BJ (cell line): Measurements from ENCODE around the gene HSD3B1. TPM values are rescaled to one million over a fixed set of nuclear protein-coding genes. Genes with fewer than 3 reads are reported as not detected.

Experiments
- CTCF ChIA-PET: fragments of 350-600 bp; formaldehyde crosslinking; extraction: SDS; loops from one replicate; lab custom pipeline; 2021; ENCODE audit warnings: antibody characterized with exemption, inconsistent platforms; lab: Yijun Ruan, JAX
- POLR2A ChIA-PET: fragments of 300-600 bp; sonication (Branson Sonifier 250); formaldehyde crosslinking; extraction: SDS; loops from one replicate; lab custom pipeline; 2021; ENCODE audit warnings: antibody characterized with exemption; lab: Charles Lee
- DNase-seq: peaks from one replicate; pipeline ENCODE4 v3.0.0-alpha.2; 2011; ENCODE audit warnings: low read depth
- H3K27me3 ChIP-seq: 2 replicates; pipeline ENCODE4 v1.6.0; 2011; ENCODE audit warnings: low read length; ENCODE audit not compliant: control insufficient read depth, insufficient read depth
- H3K36me3 ChIP-seq: 2 replicates; pipeline ENCODE4 v1.5.1; 2011; ENCODE audit warnings: low read length; ENCODE audit not compliant: control insufficient read depth, insufficient read depth
- H3K4me3 ChIP-seq: 2 replicates; pipeline ENCODE4 v1.5.1; 2011; ENCODE audit warnings: low read depth, mild to moderate bottlenecking, control low read depth, low read length
- polyA plus RNA-seq: library from polyadenylated mRNA; depleted of rRNA; stranded (reverse); fragments of >200 nt; gene quantifications from 2 replicates; pipeline ENCODE4 v1.2.3, GENCODE V29; 2011
- TF ChIP-seq, protein P1 (sequence below): IDR thresholded peaks from 2 replicates; pipeline ENCODE4 v1.5.1; 2011; ENCODE audit warnings: low read depth, mild to moderate bottlenecking, control low read depth, inconsistent platforms, low read length, moderate library complexity; ENCODE audit not compliant: insufficient read depth

The HSD3B1 gene
- polyA plus RNA-seq, 1 experiment, result not detected

DNA sequence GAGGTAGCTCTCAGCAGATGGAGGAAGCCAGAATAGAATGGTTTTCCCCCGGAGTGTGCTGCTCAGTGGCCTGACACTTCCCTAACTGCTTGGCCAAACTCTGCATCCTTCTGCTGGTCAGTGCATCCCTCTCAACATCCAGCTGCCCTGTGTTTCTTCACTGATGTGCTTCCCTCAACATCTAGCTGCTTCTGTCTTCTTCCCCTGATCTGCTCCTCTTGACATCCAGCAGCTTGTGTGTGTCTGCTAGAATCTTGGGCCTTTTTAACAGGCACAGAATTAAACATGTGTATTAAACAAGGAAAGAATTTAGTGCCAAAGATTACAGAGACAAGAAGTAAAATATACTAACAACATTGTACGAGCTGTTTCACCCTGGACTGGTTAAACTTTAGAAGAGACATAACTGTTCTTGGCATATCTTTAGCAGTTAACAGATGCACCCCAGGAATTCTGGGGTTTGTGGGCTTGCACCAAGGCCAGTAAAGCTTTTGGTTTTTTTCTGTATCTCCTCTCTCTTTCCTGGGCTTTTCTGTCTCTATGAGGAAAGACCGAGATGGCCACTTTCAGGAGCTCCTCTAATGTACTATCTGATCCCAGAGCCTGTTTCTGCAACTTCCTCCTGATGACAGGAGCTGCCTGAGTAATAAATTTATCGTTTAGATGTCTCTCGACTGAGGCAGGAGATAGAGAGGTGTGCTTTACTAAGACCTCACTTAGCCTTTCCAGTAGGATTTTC lies 34.8 kb upstream of the HSD3B1 start:
- ChIA-PET CTCF (no interaction called here), POLR2A (no interaction called here)
- TF ChIP-seq, protein P1, sequence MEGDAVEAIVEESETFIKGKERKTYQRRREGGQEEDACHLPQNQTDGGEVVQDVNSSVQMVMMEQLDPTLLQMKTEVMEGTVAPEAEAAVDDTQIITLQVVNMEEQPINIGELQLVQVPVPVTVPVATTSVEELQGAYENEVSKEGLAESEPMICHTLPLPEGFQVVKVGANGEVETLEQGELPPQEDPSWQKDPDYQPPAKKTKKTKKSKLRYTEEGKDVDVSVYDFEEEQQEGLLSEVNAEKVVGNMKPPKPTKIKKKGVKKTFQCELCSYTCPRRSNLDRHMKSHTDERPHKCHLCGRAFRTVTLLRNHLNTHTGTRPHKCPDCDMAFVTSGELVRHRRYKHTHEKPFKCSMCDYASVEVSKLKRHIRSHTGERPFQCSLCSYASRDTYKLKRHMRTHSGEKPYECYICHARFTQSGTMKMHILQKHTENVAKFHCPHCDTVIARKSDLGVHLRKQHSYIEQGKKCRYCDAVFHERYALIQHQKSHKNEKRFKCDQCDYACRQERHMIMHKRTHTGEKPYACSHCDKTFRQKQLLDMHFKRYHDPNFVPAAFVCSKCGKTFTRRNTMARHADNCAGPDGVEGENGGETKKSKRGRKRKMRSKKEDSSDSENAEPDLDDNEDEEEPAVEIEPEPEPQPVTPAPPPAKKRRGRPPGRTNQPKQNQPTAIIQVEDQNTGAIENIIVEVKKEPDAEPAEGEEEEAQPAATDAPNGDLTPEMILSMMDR, result no peak

DNA sequence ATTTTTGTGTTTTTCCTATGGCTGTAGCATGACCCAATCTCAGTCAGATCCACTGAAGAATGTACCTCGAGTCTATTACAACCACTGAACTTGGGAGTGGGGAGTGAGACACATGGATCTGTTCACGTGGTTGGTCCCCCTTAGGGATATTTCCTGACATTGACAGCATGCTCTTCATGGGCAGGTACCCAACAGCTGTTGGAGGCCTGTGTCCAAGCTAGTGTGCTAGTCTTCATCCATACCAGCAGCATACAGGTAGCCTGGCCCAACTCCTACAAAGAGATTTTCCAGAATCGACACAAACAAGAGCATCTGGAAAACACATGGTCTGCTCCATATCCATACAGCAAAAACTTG lies 34.2 kb upstream of the HSD3B1 start:
- Histone ChIP-seq H3K27me3 (peaks cover 4% of the 10 kb centered on the region), H3K4me3 (no peak overlapping the region), H3K36me3 (no peaks in the 10 kb centered on the region)
- POLR2A ChIA-PET, result no interaction called here
- DNase-seq, result no peak
- CTCF ChIA-PET, result no interaction called here
- TF ChIP-seq, protein P1, result no peak

More for the DNA sequence above, 34.8 kb upstream of the HSD3B1 start:
- DNase-seq, result no peak
- H3K4me3 ChIP-seq, result no peak overlapping the region
- peaks cover 4% of the 10 kb centered on the region for H3K27me3 ChIP-seq
- no peaks in the 10 kb centered on the region for H3K36me3 ChIP-seq

DNA sequence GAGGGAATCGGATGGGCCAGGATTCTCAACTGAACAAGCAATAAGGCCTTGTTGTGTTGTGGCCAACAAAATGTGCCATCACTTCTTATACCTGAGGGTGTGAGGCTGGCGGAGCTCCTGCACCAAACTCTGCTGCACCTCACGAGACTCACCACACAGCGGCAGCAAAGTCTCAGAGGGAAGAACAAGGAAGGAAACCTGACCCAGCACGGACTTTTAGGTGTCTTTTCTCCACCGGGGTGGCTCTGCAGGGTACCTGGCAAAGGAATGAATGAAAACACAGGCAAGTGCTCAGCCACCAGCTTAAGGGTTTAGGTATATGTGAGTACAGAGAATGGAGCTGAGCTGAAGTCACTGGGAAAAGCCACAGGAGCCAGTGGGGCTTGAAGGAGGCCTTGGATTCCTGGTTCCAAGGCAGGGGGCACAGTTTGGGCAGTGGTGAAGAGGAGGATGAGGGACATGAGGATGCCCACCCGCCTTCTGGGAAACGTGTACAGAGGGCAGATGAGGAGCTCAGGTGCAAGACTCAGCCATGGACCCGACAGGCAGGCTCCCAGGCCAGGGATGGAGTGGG lies 31.1 kb upstream of the HSD3B1 start:
- TF ChIP-seq, protein P1, result peak; percentile 61
- ChIA-PET POLR2A (no interaction called here), CTCF (interaction anchor here (0.6 to 1.4 kb wide), 3 partner anchors 9 to 198 kb away, joined by 3 to 4 read pairs (median 3); no protein-coding TSS in a partner anchor)
- Histone ChIP-seq H3K4me3 (no peak overlapping the region), H3K27me3 (no peaks in the 10 kb centered on the region; the same call in none of the 2 replicates), H3K36me3 (no peaks in the 10 kb centered on the region)
- DNase-seq, result no peak

DNA sequence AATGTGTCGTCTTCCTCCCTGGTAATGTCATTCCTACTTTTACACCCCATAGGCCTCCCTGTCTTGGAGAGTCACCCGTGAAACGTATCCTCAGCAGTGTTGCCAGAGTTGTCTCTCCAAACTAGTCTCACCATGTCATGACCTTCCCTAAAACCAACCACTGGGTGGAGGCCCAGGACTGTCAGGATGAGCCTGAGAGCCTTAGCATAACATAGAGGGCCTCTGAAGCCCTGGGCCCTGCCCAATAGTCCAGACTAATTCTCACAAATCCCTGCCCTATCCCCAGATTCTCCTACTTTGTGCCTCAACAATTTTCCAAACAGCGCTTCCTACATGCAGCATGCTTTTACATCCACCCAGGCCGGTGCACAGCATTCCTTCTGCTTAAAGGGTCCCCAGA lies 29.3 kb upstream of the HSD3B1 start:
- Histone ChIP-seq H3K27me3 (no peaks in the 10 kb centered on the region; the same call in 1 of the 2 replicates), H3K4me3 (no peak overlapping the region), H3K36me3 (no peaks in the 10 kb centered on the region)
- TF ChIP-seq, protein P1, result no peak
- POLR2A ChIA-PET, result interaction anchor here (0.7 kb wide), 1 partner anchor 84 kb away, joined by 9 read pairs; no protein-coding TSS in a partner anchor
- CTCF ChIA-PET, result no interaction called here
- DNase-seq, result no peak

DNA sequence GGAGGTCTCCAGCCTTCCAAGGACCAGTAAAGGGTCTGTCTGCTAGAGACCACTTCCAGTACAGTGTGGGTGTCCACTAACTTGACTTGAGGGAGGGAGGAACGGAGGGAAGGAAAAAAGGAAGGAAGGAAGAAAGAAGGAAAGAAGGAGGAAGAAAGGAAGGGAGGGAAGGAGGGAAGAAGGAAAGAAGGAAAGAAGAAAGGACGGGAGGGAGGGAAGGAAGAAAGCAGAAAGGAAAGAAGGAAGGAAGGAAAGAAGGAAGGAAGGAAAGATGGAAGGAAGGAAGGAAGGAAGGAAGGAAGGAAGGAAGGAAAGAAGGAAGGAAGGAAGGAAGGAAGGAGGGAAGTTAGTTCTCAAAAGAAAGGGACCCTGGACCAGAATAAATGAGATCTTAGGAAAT lies 26.8 kb upstream of the HSD3B1 start:
- DNase-seq, result no peak
- ChIA-PET POLR2A (no interaction called here), CTCF (no interaction called here)

More for the DNA sequence above, 26.8 kb upstream of the HSD3B1 start:
- no peaks in the 10 kb centered on the region for H3K27me3 ChIP-seq
- H3K4me3 ChIP-seq, result no peak overlapping the region
- TF ChIP-seq, protein P1, result no peak
- no peaks in the 10 kb centered on the region for H3K36me3 ChIP-seq
